OCI-LY3 (cell line): ENCODE measurements around the gene TLN1.
A peak's percentile ranks its signal among the peaks of the same experiment; 100 is the strongest.

ENCODE experiments used
- H2AFZ ChIP-seq: fragments of 200-600, 300-600 bp; shearing (Covaris generic); 2 replicates; pipeline ENCODE4 v1.6.0; 2014; ENCODE audit warnings: antibody characterized with exemption, low read depth, low read length
- H3K27ac ChIP-seq: fragments of 200-600, 300-600 bp; sonication (generic); 2 replicates; pipeline ENCODE4 v1.5.1; 2014; ENCODE audit warnings: mild to moderate bottlenecking, low read length, moderate library complexity, mixed read lengths
- H3K27me3 ChIP-seq: fragments of 200-600, 300-600 bp; sonication (generic); 2 replicates; pipeline ENCODE4 v1.6.1; 2014; ENCODE audit warnings: low read depth, low read length, mixed read lengths
- H3K36me3 ChIP-seq: fragments of 200-600, 300-600 bp; sonication (generic); replicated peaks from 2 replicates; pipeline ENCODE3; 2014; ENCODE audit warnings: low read depth, low read length, mixed read lengths
- H3K4me1 ChIP-seq: fragments of 300-600, 200-600 bp; sonication (generic); 2 replicates; pipeline ENCODE4 v1.6.1; 2014; ENCODE audit warnings: low read length, mixed read lengths
- H3K4me2 ChIP-seq: fragments of 200-600, 300-600 bp; sonication (generic); 2 replicates; pipeline ENCODE4 v1.6.1; 2014; ENCODE audit warnings: low read length, mixed read lengths
- H3K4me3 ChIP-seq: fragments of 300-600, 200-600 bp; sonication (generic); 2 replicates; pipeline ENCODE4 v1.5.1; 2014; ENCODE audit warnings: antibody characterized with exemption, mild to moderate bottlenecking, low read length, moderate library complexity
- H3K79me2 ChIP-seq: fragments of 300-600, 200-600 bp; shearing (Covaris generic); 2 replicates; pipeline ENCODE4 v1.6.1; 2014; ENCODE audit warnings: mild to moderate bottlenecking, low read length, mixed read lengths
- H3K9ac ChIP-seq: fragments of 300-600, 200-600 bp; shearing (Covaris generic); 2 replicates; pipeline ENCODE4 v1.6.0; 2014; ENCODE audit warnings: mild to moderate bottlenecking, low read length, moderate library complexity
- H3K9me3 ChIP-seq: fragments of 200-600, 300-600 bp; shearing (Covaris generic); 2 replicates; pipeline ENCODE4 v1.6.1; 2014; ENCODE audit warnings: low read length, mixed read lengths; ENCODE audit not compliant: insufficient read depth
- H4K20me1 ChIP-seq: fragments of 200-600, 300-600 bp; sonication (generic); 2 replicates; pipeline ENCODE4 v1.6.1; 2016; ENCODE audit warnings: low read length, mixed read lengths; ENCODE audit not compliant: insufficient read depth
- EZH2phosphoT487 ChIP-seq: fragments of 200-600 bp; shearing (Covaris generic); IDR thresholded peaks from 2 replicates; pipeline ENCODE4 v1.6.1; 2018; ENCODE audit warnings: antibody characterized with exemption, mixed run types, low read depth
- TF ChIP-seq, protein P1 (sequence below): fragments of 200-600, 300-600 bp; sonication (generic); IDR thresholded peaks from 2 replicates; pipeline ENCODE4 v1.5.1; 2014; ENCODE audit warnings: antibody characterized with exemption, low read length, low read depth

TLN1 gene

GRCh38 chr9:35669331-35670145 lies 62.5 kb downstream of the TLN1 start:
- Histone ChIP-seq H3K4me2 (no peak overlapping the region), H3K36me3 (no peaks in the 10 kb centered on the region), H3K9ac (no peak overlapping the region), H3K9me3 (no peaks in the 10 kb centered on the region), H3K4me1 (peaks cover 13% of the 10 kb centered on the region), H3K27me3 (peaks cover 8% of the 10 kb centered on the region), H3K27ac (no peak overlapping the region), H4K20me1 (no peaks in the 10 kb centered on the region), H3K4me3 (no peak overlapping the region), H2AFZ (no peak overlapping the region), H3K79me2 (0 out of 2 replicates have a peak, but pooled peaks cover 4% of the 10 kb centered on the region)
- TF ChIP-seq, protein P1, sequence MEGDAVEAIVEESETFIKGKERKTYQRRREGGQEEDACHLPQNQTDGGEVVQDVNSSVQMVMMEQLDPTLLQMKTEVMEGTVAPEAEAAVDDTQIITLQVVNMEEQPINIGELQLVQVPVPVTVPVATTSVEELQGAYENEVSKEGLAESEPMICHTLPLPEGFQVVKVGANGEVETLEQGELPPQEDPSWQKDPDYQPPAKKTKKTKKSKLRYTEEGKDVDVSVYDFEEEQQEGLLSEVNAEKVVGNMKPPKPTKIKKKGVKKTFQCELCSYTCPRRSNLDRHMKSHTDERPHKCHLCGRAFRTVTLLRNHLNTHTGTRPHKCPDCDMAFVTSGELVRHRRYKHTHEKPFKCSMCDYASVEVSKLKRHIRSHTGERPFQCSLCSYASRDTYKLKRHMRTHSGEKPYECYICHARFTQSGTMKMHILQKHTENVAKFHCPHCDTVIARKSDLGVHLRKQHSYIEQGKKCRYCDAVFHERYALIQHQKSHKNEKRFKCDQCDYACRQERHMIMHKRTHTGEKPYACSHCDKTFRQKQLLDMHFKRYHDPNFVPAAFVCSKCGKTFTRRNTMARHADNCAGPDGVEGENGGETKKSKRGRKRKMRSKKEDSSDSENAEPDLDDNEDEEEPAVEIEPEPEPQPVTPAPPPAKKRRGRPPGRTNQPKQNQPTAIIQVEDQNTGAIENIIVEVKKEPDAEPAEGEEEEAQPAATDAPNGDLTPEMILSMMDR: no peak

GRCh38 chr9:35667939-35668338 lies 64.1 kb downstream of the TLN1 start:
- no peaks in the 10 kb centered on the region for H4K20me1 ChIP-seq
- no peak overlapping the region for H3K27ac ChIP-seq
- H3K79me2 ChIP-seq: peaks cover 15% of the 10 kb centered on the region
- H3K36me3 ChIP-seq: peaks cover 9% of the 10 kb centered on the region
- no peak overlapping the region for H2AFZ ChIP-seq
- no peak overlapping the region for H3K4me3 ChIP-seq
- H3K9me3 ChIP-seq: no peaks in the 10 kb centered on the region
- peaks cover 19% of the 10 kb centered on the region for H3K4me1 ChIP-seq
- H3K27me3 ChIP-seq: no peaks in the 10 kb centered on the region
- no peak overlapping the region for H3K9ac ChIP-seq
- no peak overlapping the region for H3K4me2 ChIP-seq
- no peak for TF ChIP-seq EZH2phosphoT487
- TF ChIP-seq, protein P1: no peak

- TF ChIP-seq, protein P1: no peak
- no peak for TF ChIP-seq EZH2phosphoT487
- Histone ChIP-seq H3K79me2 (peaks cover 15% of the 10 kb centered on the region), H3K27ac (no peak overlapping the region), H3K9ac (no peak overlapping the region), H3K4me1 (peaks cover 19% of the 10 kb centered on the region), H3K9me3 (no peaks in the 10 kb centered on the region), H3K36me3 (peaks cover 22% of the 10 kb centered on the region), H2AFZ (no peak overlapping the region), H3K4me3 (no peak overlapping the region), H3K27me3 (no peaks in the 10 kb centered on the region), H3K4me2 (no peak overlapping the region), H4K20me1 (no peaks in the 10 kb centered on the region)
Observed at GRCh38 chr9:35666549-35666948, 65.4 kb downstream of the TLN1 start.

DNA sequence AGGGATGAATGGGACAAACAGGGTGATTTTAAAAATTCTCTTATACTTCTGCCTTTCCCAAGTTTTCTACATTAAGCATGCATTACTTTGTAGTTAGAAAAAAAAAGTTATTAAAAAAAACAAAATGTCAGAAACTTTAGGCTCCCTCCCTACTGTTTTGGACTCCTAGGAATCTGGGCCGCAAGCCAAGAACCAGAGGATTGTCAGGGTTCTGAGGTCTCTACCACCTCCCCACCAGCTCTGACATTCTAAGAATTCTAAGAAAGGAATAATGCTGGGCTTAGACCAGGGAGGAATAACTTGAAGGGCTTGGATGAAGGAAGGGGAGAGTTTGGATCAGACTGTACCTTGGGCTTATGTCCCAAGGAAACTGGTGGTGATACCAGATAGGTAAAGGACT lies 66.0 kb downstream of the TLN1 start:
- Histone ChIP-seq H3K9me3 (no peaks in the 10 kb centered on the region), H3K79me2 (peaks cover 15% of the 10 kb centered on the region), H3K27ac (no peak overlapping the region), H3K27me3 (no peaks in the 10 kb centered on the region), H3K36me3 (peaks cover 25% of the 10 kb centered on the region), H3K4me2 (peak overlapping the region; percentile 10; the same call in 1 of the 2 replicates), H3K4me1 (peaks cover 19% of the 10 kb centered on the region), H3K9ac (no peak overlapping the region), H3K4me3 (peak overlapping the region; percentile 91; the same call in 1 of the 2 replicates), H2AFZ (no peak overlapping the region), H4K20me1 (no peaks in the 10 kb centered on the region)
- TF ChIP-seq EZH2phosphoT487: no peak
- TF ChIP-seq, protein P1: no peak
